Epidermal melanocyte (primary cell): ENCODE data around the gene NAV3.

ENCODE experiments used
- DNase-seq: peaks from one replicate; pipeline ENCODE4 v3.0.0; 2011; ENCODE audit warnings: low spot score; ENCODE audit not compliant: insufficient read length

The NAV3 gene

GRCh38 chr12:77923882-77924281 lies 93.2 kb downstream of the NAV3 start:
- no peak for DNase-seq

- no peak for DNase-seq
Measured at GRCh38 chr12:77924703-77925102, 94.0 kb downstream of the NAV3 start.

GRCh38 chr12:77925536-77926108 lies 94.9 kb downstream of the NAV3 start:
- no peak for DNase-seq

- DNase-seq: no peak
Measured at GRCh38 chr12:77928078-77928477, 97.4 kb downstream of the NAV3 start.

- no peak for DNase-seq
Measured at GRCh38 chr12:77932216-77932615, 101.5 kb downstream of the NAV3 start.

GRCh38 chr12:77938301-77938700 lies 107.6 kb downstream of the NAV3 start:
- no peak for DNase-seq

GRCh38 chr12:77940011-77940423 lies 109.3 kb downstream of the NAV3 start:
- no peak for DNase-seq

GRCh38 chr12:77940567-77940966 lies 109.9 kb downstream of the NAV3 start:
- no peak for DNase-seq

- no peak for DNase-seq
Measured at GRCh38 chr12:77941401-77941800, 110.7 kb downstream of the NAV3 start.

- DNase-seq: no peak
Measured at GRCh38 chr12:77943466-77943865, 112.8 kb downstream of the NAV3 start.

- no peak for DNase-seq
Measured at GRCh38 chr12:77946541-77947061, 115.9 kb downstream of the NAV3 start.

- no peak for DNase-seq
Measured at GRCh38 chr12:77947330-77947729, 116.6 kb downstream of the NAV3 start.

- DNase-seq: no peak
Measured at GRCh38 chr12:77947746-77948145, 117.1 kb downstream of the NAV3 start.

GRCh38 chr12:77949943-77950342 lies 119.2 kb downstream of the NAV3 start:
- no peak for DNase-seq

GRCh38 chr12:77953528-77954205 lies 123.0 kb downstream of the NAV3 start:
- DNase-seq: no peak

GRCh38 chr12:77954206-77954555 lies 123.5 kb downstream of the NAV3 start:
- no peak for DNase-seq

GRCh38 chr12:77957062-77957461 lies 126.4 kb downstream of the NAV3 start:
- no peak for DNase-seq

GRCh38 chr12:77963576-77964178 lies 133.0 kb downstream of the NAV3 start:
- no peak for DNase-seq

- DNase-seq: no peak
Measured at GRCh38 chr12:77965790-77966189, 135.1 kb downstream of the NAV3 start.

- DNase-seq: no peak
Measured at GRCh38 chr12:77968021-77968420, 137.3 kb downstream of the NAV3 start.

GRCh38 chr12:77968571-77968970 lies 137.9 kb downstream of the NAV3 start:
- no peak for DNase-seq

GRCh38 chr12:77973579-77973978 lies 142.9 kb downstream of the NAV3 start:
- no peak for DNase-seq

GRCh38 chr12:77974645-77975044 lies 144.0 kb downstream of the NAV3 start:
- DNase-seq: no peak
